Measurements from ENCODE around the gene ZNF230.

DNA sequence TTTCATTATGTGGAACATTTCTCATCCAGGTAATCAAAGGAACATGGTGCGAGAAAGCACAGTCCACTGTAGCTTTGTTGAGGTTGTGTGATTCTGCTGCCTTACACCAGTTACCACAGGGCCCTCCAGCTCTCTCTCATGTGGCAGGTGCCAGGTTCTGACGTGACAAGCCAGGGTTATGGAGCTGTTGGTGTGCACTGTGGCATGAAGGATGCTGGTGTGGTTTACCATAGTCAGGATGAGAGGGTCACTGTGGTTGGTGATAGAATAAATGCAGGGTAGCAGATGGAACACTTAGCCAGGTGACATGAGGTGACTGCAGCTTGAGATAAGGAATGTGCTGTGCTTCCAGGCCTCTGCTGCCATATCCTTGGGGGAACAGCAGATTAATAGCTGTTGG lies 56.5 kb downstream of the ZNF230 start:
- TF ChIP-seq ZNF555 (tag by site-specific recombination; conservative IDR thresholded peaks at IDR 0.05), result no peak
- TF ChIP-seq, protein P1, sequence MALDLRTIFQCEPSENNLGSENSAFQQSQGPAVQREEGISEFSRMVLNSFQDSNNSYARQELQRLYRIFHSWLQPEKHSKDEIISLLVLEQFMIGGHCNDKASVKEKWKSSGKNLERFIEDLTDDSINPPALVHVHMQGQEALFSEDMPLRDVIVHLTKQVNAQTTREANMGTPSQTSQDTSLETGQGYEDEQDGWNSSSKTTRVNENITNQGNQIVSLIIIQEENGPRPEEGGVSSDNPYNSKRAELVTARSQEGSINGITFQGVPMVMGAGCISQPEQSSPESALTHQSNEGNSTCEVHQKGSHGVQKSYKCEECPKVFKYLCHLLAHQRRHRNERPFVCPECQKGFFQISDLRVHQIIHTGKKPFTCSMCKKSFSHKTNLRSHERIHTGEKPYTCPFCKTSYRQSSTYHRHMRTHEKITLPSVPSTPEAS (tag by site-specific recombination; IDR thresholded peaks at IDR 0.05), result no peak
- no peak for TF ChIP-seq ZSCAN16 (tag by site-specific recombination; IDR thresholded peaks at IDR 0.05)
- TF ChIP-seq, protein P2, sequence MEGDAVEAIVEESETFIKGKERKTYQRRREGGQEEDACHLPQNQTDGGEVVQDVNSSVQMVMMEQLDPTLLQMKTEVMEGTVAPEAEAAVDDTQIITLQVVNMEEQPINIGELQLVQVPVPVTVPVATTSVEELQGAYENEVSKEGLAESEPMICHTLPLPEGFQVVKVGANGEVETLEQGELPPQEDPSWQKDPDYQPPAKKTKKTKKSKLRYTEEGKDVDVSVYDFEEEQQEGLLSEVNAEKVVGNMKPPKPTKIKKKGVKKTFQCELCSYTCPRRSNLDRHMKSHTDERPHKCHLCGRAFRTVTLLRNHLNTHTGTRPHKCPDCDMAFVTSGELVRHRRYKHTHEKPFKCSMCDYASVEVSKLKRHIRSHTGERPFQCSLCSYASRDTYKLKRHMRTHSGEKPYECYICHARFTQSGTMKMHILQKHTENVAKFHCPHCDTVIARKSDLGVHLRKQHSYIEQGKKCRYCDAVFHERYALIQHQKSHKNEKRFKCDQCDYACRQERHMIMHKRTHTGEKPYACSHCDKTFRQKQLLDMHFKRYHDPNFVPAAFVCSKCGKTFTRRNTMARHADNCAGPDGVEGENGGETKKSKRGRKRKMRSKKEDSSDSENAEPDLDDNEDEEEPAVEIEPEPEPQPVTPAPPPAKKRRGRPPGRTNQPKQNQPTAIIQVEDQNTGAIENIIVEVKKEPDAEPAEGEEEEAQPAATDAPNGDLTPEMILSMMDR (tag by site-specific recombination; IDR thresholded peaks at IDR 0.05), result no peak
- TF ChIP-seq ZNF23 (tag by site-specific recombination; IDR thresholded peaks at IDR 0.05; ENCODE audit: borderline replicate concordance), result no peak
- no peak for TF ChIP-seq FEZF1 (tag by site-specific recombination; IDR thresholded peaks at IDR 0.05)
- TF ChIP-seq ZNF302 (tag by site-specific recombination; IDR thresholded peaks at IDR 0.05; ENCODE audit: low read depth), result no peak
- no peak for TF ChIP-seq ZBTB48 (tag by site-specific recombination; IDR thresholded peaks at IDR 0.05)
- no peak for TF ChIP-seq ZBTB8A (tag by site-specific recombination; IDR thresholded peaks at IDR 0.05)
- no peak for TF ChIP-seq ZNF335 (tag by site-specific recombination; conservative IDR thresholded peaks at IDR 0.05)
- no peak for TF ChIP-seq ZNF423 (tag by site-specific recombination; IDR thresholded peaks at IDR 0.05)
